Glomerular visceral epithelial cell (primary cell): ENCODE results near the gene MVD.
"Not testable (repeated sequence)": the region's sequence is repeated elsewhere in the genome, so short reads cannot be mapped to it uniquely, and the experiment has no call there.

Experiments
- DNase-seq: peaks from one replicate; pipeline ENCODE4 v3.0.0-alpha.2; 2016; ENCODE audit errors: extremely low spot score

The MVD gene

DNA sequence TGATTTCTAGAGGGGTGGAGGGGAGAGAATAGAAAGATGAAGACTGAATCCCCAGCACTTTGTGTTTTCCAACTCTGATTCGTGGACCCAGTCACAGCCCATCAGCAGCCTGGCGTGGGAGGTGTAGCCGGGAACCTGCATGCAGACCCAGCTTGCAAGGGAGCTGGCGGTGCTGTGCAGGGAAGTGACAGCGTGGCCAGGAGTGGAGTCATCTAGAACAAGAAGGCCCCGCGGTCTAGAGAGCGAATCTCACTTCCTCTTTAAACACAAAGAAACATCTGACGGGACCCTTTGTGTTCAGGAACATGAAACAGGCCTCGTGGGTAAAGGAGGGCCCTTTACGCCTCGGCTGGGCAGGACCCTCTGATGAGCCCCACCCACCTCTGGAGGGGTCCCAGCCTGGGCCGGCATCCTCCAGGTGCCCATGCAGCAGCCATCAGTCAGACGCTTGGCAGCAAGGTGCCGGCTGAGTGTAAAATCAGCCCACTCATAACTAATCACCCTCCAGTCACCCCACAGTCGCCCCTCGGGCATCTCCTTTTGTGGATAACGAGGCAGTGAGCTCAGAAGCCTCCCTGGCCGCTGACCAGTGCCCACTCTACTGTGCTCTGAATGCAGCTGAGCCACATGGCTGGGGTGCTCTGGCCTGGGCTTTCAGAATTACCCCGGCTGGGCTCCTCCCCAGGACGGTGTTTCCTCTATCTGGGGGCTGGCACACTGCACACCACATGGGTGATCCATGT, 19.0 kb upstream of the MVD start:
- DNase-seq, result no peak

DNA sequence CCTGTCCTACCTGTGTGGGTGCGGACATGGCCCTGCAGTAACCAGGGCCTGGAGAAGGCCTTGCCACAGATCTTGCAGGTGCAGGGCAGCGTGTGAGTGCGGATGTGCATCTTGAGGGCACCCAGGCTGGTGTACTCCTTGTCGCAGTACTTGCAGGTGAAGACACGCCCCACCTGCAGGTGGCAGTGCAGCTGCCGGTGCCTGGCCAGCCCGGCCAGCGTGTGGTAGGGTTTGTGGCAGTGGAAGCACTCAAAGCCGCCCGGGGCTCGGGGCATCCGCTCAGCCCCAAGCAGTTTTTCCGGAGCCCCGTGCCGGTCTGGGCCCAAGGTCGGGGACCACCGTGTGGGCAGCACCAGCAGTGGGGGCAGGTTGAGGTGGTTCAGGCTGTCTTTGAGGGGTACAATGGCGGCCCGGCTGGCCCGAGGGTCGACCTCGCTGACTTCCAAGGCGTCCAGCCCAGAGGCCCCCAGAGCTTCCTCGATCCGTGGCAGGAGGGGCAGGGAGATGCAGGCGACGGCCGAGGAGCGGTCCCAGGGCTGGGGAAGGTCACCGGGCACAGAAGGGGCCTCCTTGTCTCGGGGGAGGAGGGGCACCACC, 18.3 kb upstream of the MVD start:
- DNase-seq, result no peak

DNA sequence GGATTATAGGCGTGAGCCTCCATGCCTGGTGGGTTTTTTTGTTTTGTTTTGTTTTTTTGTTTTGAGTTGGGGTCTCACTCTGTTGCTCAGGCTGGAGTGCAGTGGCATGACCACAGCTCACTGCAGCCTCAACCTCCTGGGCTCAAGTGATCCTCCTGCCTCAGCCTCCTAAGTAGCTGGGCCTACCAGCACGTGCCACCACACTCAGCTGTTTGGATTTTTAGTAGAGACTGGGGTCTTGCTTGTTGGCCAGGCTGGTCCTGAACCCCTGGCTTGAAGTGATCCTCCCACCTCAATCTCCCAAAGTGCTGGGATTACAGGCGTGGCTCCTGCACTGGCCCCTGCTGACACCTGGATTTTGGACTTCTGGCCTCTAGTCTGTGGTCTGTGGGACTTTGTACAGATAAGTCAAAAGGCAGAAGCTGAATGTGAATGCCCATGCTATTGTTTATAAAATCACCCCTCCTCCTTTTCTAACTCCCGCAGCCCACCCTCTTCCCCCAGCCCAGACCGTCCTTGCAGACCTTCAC, 17.7 kb upstream of the MVD start:
- no peak for DNase-seq

DNA sequence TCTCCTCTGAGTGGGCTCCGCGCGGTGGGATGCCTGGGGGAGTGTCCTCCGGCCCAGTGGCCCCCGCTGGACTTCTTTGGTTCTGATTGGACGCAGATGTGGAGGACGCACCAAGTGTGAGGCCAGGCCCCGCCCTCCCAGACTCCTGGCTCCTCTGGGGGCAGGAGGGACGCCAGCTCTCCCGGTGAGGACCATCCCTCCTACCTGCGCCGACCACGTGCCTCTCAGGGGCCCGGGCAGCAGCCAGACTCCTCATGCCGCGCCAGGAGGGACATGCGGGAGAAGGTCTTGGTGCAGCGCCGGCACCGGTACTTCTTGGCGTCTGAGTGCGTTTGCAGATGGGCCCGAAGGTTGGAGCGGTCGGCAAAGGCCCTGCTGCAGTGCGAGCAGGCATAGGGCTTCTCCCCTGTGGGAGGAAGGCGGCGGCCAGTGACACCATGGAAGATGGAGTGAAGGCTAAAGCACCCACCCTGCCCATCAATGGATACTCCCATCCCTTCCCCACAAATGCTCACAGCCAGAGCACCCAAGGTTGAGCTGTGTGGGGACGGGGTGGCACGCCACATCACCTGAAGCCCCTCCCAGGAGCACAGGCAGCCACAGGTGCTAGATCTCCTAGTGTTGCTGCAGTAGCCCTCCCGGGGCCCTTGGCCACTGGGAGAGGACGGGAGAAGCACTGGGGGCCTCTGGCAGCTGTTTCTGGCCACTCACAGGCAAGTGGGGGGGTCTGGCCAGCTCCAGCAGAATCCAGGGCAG, 15.5 kb upstream of the MVD start:
- no peak for DNase-seq

DNA sequence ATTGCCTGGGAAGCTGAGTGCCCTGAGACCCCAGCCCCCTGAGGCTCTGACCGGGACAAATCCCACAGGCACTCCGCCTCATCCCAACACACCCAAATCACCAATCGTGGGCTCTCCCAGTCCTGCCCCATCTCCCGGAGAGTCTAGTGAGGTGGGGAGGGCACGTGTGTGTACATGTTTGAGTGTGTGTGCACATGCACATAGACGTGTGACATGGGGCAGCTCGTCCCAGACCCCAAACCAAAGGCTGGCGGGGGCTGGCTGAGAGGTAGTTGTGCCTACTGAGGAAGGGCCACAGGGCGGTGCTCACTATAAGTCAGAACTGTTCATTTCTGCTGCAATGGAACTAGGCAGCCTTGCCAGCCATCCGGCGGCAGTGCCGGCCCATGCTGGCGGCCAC, 14.8 kb upstream of the MVD start:
- no peak for DNase-seq

DNA sequence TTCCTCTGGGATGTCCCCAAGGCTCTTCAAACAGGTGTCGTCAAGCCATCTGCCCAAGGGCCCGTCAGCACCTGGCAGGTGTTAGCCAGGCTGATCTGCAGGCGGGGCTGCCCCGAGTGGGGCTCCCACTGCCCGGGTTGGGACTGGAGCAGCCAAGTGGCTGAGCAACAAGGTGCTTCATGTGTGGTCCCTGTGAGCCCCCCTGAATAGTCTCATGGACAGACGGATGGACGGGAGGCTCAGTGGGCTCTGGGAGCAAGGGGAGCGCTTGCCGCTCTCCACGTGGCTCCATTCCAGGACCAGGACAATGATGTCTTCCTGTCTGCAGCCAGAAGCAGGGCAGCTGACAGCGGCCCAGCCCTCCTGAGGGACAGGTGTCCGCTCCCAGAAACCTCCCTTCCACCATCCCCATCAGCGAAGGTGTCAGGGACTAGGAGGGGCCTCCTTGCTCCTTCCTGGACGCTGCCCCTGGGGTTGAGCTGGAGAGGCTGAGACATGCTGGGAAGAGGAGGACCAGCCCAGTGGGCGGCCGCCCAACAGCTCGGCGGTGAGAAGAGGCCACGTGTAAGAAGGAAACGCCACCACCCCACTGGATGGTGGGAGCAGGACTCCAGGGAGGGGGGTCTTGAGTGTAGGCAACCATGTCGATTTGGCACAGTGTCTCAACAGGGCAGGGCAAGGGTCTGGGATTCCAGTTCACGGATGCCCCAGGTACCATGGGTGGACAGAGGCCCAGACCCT, 13.8 kb upstream of the MVD start:
- no peak for DNase-seq

DNA sequence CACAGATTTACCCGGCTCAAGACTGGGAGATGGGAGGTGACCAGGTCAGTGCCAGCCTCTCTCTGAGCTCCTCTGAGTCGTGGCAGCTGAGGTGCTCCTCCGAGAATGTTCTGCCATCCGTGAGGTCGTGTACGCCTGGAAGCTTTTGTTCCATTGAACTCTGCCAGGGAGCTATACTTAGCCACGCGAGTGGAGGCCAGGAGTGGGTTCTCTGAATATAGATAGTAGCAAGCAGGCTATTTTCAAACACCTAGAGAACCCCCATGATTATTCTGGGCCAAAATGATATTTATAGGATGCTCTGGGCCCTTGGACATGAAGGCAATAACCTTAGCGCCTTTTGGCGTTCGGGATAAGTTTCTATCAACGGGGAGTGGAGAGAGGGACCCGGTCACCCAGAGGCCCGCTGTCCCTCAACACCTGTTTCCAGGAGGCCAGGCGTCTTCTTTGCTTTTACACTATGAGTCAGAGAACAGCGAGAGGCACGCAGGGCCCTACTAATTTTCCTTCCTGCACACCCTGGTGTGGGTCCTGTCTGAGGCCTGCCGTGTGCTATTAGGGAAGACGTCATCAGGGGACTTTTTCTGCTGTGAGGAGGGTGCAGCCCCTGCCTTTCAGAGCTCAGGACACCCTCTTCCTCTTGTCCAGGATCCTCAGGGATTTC, 11.0 kb upstream of the MVD start:
- no peak for DNase-seq

DNA sequence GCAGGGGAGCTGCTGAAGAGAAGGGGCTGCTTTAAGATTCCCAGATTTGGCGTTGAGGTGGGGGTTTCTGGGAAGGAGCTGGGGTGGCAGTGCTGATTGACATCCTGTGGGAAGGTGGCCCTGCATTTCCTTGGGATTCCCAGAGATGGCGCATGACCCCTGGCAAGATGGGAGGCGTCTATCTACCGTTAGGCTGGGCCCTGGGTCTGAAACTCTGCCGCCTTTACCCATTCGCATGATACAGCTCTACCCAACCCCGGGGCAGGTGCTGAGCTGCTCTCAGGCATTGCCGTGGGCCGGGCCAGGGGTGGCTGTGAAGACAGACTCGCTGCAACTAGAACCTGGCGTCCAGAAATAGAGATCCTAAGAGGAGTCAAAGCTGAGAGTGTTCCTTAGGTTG, 9.9 kb upstream of the MVD start:
- no peak for DNase-seq

DNA sequence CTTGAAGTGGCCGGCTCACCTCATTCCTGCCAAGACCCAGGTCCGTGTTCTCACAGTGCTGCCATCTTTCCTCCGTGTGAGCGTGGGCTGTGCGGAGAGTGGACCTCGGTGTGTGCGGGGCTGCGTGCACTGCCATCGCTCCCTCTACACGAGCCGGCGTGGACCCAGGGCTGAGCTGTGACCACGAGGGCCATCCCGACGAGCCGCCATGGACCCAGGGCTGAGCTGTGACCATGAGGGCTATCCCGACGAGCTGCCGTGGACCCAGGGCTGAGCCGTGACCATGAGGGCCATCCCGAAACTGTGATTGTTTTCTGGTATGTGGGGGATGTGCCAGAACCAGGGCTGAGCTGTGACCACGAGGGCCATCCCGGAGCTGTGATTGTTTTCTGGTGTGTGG, 8.9 kb upstream of the MVD start:
- no peak for DNase-seq

DNA sequence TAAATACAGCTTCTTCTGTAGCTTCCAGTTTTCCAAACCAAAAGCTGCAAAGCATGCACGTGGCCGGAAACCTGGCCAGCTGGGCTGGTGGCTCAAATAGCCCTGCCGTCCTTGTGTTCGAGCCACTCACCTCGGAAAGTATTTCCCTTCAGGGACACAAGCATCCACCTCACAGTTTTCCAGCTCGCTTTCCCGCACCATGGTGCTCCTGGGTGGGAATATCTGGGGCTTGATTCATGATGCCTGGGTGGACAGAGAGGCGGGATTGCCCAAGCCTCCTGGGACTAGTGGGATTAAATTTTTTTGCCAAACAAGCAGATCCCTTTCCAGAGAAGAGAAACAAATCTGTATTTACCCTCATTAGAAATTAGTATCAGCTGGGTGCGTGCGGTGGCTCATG, 7.1 kb upstream of the MVD start:
- DNase-seq, result no peak

DNA sequence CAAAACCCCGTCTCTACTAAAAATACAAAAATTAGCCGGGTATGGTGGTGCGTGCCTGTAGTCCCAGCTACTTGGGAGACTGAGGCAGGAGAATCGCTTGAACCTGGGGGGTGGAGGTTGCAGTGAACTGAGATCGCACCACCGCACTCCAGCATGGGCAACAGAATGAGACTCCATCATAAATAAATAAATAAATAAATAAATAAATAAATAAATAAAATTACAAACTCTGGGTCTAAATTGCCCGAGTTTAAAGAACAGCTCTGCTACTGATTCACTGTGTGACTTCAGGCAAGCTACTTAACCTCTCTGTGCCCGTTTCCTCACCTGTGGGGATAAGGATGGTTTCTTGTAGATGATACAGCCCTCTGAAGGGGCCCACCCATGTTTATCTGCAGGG, 6.6 kb upstream of the MVD start:
- DNase-seq, result not testable (repeated sequence)

DNA sequence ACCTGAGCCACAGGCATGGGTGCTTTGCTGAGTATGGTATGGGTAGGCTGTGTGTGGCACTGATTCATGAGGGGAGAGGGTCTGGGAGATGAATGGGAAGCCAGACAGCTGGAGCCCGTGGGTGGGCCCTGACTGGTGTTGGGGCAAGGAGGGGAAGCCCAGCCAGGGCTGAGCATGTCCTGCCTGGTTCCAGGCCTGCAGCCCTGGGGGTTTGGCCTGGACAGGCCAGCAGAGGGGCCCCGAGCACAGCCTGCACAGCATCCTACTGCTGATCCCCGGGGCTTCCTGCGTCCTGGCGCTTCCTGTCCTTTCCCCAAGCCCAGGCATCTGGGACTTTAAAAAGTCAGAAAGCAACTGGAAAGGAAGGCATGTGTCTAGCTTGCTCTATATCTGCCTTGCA, 4.6 kb upstream of the MVD start:
- no peak for DNase-seq

DNA sequence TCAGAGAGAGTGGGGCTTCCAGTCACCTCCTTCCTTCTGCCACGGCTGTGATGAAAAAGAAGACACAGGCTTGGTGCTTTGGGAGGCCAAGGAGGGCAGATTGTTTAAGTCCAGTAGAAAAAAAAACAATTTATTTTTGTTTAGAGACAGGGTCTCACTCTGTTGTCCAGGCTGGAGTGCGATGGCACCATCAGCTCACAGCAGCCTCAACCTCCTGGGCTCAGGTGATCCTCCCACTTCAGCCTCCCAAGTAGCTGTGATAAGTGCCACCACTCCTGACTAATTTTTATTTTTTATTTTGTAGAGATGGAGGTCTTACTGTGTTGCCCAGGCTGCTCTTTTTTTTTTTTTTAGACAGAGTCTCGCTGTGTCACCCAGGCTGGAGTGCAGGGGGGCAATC, 2.7 kb upstream of the MVD start:
- DNase-seq, result no peak

DNA sequence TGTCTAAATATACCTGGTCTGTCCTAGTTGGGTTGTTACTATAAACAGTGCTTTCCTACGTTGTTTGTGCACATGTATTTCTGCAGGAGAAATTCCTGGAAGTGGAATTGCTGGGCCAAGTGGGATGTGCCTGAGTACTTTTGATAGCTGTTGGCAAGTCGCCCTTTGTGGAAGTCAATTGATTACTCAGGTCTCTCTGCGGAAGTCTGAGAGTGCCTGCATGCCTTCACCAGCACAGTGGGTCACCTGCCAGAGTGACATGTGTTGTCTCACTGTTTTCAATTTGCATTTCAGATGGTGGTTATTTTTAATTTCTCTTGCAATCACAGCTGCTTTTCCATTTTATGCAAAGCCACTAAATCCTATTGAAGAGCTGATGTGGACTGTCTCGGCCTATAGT, 2.3 kb upstream of the MVD start:
- no peak for DNase-seq

DNA sequence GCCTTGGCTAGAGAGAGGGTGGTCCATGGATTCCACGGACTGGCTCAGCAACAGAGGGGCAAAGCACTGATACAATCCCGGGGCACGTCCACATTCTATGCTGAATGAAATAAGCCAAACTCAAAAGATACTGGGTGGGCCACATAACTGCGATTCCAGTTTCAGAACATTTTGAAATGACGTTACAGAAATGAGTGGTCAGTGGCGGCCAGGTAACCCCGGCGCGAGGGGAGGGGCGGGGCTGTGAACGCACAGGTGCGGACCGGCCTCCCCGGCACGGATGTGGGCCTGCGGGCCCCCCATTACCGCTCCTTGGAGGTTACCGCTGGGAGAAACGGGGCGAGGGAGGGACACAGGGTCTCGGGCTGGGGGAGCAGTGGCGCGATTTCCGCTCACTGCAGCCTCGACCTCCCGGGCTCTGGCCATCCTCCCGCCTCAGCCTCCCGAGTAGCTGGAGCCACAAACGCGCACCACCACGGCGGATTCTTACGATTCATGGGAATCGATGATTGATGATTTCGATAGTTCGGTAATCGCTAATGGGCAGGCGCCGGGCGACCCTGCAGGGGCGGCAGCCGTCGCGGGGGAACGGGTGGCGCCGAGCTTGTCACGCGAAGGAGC, 559 bp downstream of the MVD start:
- no peak for DNase-seq

DNA sequence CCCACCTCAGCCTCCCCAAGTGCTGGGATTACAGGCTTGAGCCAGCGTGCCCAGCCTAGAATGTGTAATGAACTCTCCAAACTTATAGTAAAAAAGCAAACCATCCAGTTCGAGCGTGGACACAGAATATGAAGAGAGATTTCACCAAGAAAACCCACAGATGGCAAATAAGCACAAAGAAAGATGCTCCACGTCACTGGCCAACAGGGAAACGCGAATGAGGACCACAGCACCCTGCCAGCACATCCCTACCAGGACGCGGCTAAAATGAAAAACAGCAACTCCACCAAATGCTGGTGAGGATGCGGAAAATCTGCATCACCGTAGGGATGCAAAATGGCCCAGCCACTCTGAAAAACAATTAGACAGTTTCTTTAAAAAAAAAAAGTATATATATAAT, 1.4 kb downstream of the MVD start:
- DNase-seq, result no peak

DNA sequence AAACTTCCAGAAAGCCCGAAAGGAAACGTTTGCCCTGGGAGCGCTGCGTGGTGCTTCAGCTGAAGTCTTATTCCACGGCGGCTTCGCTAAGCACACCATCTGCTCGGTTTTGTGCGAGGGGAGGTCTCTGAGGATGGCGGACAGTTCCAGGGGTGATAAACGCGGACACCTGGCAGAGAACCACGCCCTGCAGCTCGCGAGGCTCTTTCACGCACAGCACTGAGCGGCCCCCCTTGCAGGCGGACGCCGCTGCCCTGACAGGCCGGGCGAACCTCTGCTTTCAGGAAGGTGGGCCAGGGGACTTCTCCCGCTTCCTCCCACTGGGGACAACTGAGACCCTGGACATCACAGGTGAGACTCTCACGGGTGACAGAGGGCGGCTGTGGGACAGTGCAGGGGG, 3.7 kb downstream of the MVD start:
- no peak for DNase-seq

DNA sequence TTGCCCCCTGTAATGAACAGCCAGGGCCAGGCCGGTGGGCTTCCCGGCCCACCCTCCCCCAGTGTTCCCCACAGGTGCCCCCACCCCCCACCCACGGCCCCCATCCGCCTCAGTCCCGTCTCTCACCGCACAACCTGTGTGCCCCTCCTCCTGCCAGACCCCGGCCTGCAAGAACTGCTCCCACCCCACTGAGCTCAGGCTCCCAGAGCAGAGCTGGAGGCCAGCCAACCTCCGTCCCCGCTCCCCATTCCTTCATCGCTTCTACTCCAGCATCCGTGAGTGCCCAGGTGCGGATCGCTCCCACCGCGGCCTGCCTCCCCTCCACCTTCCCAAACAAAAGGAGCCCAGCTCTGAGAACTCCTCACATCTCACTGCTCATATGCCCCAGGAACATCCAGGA, 4.2 kb downstream of the MVD start:
- DNase-seq, result no peak

DNA sequence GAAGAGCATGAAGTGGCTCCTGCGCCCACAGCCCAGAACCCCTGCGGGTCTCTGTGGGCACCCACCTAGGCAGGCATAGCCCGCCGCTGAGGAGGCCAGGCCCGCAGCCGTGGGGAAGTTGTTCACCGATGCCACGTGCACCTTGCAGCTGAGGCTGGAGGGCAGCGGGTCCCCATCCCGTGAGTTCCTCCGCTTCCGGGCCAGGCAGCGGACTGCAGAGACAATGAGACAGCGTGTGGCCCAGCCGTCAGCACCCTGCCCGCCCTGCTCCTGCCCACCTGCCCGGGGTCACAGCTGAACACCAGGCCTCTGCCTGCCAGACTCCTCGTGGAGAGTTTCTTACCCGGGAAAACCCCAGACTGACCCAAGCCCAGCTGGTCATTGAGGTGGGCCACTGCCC, 5.5 kb downstream of the MVD start:
- no peak for DNase-seq

DNA sequence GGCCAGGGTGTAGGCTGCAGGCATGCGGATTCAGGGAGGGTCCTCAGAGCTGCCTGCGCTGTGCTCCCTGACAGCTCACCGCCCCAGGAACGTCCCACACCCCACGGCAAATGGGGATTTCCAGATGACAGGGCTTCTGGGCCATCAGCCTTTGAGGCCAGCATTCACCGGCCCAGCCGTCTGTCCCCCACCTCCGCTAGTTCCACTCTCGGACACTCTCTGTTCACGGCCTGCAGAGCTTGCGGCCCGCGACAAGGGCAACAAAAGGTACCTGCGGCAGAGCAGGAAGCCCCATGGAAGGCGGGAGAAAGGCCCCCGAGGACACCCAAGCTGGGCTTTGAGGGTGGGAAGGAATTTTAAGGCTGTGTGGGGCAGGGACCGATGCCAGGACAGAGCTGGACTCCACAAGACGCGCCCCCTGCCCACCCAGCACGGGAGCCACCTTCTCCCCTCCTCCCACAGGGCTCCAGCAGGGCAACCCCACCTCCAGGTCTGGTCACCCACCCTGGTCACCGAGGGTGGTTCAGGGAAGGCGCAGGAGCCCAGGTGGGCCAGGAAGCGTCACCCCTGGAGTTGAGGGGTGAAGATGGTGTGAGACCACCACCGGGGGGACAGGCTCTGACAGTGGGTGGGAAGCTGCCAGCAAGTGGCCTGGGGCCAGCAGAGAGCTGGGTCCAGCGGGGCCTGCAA, 6.5 kb downstream of the MVD start:
- no peak for DNase-seq
